Measurements from ENCODE around the gene PIP5K1C. TPM values are rescaled to one million over a fixed set of nuclear protein-coding genes. Genes with fewer than 3 reads are reported as not detected.

Gene PIP5K1C
- total RNA-seq, 2 experiments from 2014 or later: 14.6 to 15.3 TPM

GRCh38 chr19:3618144-3618810 is 82.0 kb downstream of the PIP5K1C start:
- intact Hi-C loops (cut with DNase I, micrococcal nuclease): loop anchor here (1.0 to 5.0 kb wide), 3 partner anchors 31 to 73 kb away; no protein-coding TSS in a partner anchor
- H3K27ac Mint-ChIP-seq: no peak overlapping the region
- no peaks in the 10 kb centered on the region for H3K27me3 Mint-ChIP-seq
- H3K4me3 Mint-ChIP-seq: no peak overlapping the region
- CTCF ChIA-PET: interaction anchor here (0.8 kb wide), 1 partner anchor 30 kb away, joined by 3 read pairs; no protein-coding TSS in a partner anchor
- no peaks in the 10 kb centered on the region for H3K9me3 Mint-ChIP-seq (ENCODE audit: low read depth)
- POLR2A ChIA-PET: no interaction called here
- H3K36me3 Mint-ChIP-seq (ENCODE audit: low read depth): peaks cover 10% of the 10 kb centered on the region
- H3K4me1 Mint-ChIP-seq: peaks cover 13% of the 10 kb centered on the region
- DNase-seq (peak; percentile 75), ATAC-seq (peak; percentile 62)

DNA sequence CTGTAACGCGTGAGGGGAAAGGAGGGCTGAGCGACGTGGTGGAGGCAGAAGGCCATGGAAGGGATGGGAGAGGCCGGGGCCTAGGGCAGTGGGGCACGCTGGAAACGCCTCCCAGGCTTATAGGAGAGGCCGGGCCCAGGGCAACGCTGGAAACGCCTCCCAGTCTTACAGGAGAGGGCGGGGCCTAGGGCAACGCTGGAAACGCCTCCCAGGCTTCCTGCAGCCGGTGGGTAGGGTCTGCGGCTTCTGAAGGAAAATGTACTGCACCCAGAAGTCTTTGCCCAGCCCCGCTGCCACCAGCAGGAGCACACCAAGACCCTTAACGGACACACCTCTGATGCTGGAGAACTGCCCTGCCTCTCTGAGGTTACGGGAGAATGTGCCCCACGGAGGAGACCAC is 82.8 kb downstream of the PIP5K1C start:
- Mint-ChIP-seq H3K36me3 (ENCODE audit: low read depth) (peaks cover 10% of the 10 kb centered on the region), H3K27ac (no peak overlapping the region), H3K4me1 (peaks cover 13% of the 10 kb centered on the region), H3K27me3 (no peaks in the 10 kb centered on the region), H3K9me3 (ENCODE audit: low read depth) (no peaks in the 10 kb centered on the region), H3K4me3 (no peak overlapping the region)
- peak; percentile 65 for ATAC-seq
- CTCF ChIA-PET: no interaction called here
- POLR2A ChIA-PET: interaction anchor here (0.6 kb wide), 1 partner anchor 13 kb away, joined by 3 read pairs; no protein-coding TSS in a partner anchor
- peak; percentile 50 for DNase-seq
- intact Hi-C loops (cut with DNase I, micrococcal nuclease): loop anchor here in 1 of 2 experiments (5.0 kb wide), 1 partner anchor 70 kb away; no protein-coding TSS in a partner anchor

DNA sequence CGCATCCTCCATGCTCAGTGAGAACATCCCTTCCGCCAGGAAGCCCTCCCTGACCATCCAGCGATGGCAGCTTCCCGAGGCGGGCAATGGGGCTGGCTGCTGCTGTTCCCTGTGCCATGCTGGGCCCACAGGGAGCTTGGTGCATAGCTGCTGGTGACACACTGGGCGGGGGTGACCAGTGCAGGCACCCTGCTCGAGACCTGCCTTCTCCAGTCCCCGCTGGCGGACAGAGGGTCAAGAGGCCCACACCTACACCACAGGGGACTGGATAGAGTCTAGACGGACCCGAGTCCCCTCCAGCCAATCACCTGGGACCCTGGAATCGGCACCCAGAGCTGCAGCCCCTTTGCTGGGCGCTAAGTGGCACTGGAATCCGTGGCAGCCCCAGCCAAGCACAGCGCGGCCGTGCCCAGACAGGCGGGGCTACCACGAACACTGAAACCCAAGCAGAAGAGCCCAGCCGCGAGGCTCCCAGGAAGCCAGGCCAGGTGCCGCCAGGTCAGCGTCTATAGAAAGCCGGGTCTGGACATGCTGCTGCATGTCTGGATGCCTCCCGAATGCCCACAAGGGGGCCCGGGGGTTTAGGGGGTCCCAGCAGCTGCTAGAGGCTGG is 84.6 kb downstream of the PIP5K1C start:
- ChIA-PET CTCF (interaction anchor here (1.6 kb wide), 1 partner anchor 30 kb away, joined by 4 read pairs; the partner anchor contains the start of gene GIPC3), POLR2A (no interaction called here)
- Mint-ChIP-seq H3K9me3 (ENCODE audit: low read depth) (no peaks in the 10 kb centered on the region), H3K27me3 (no peaks in the 10 kb centered on the region), H3K4me1 (peaks cover 13% of the 10 kb centered on the region), H3K36me3 (ENCODE audit: low read depth) (peaks cover 13% of the 10 kb centered on the region), H3K4me3 (no peak overlapping the region), H3K27ac (no peak overlapping the region)
- DNase-seq (no peak), ATAC-seq (no peak)
- intact Hi-C loops (cut with DNase I, micrococcal nuclease): loop anchor here in 1 of 2 experiments (5.0 kb wide), 1 partner anchor 68 kb away; no protein-coding TSS in a partner anchor

- POLR2A ChIA-PET: no interaction called here
- peaks cover 13% of the 10 kb centered on the region for H3K4me1 Mint-ChIP-seq
- DNase-seq (no peak), ATAC-seq (no peak)
- H3K4me3 Mint-ChIP-seq: no peak overlapping the region
- H3K36me3 Mint-ChIP-seq (ENCODE audit: low read depth): peaks cover 15% of the 10 kb centered on the region
- H3K27me3 Mint-ChIP-seq: no peaks in the 10 kb centered on the region
- CTCF ChIA-PET: interaction anchor here (1.6 kb wide), 1 partner anchor 30 kb away, joined by 4 read pairs; the partner anchor contains the start of gene GIPC3
- H3K9me3 Mint-ChIP-seq (ENCODE audit: low read depth): no peaks in the 10 kb centered on the region
- H3K27ac Mint-ChIP-seq: no peak overlapping the region
- intact Hi-C loops (cut with DNase I, micrococcal nuclease): loop anchor here in 1 of 2 experiments (5.0 kb wide), 1 partner anchor 68 kb away; no protein-coding TSS in a partner anchor
Measured at GRCh38 chr19:3614858-3615505, 85.3 kb downstream of the PIP5K1C start.

GRCh38 chr19:3613818-3614661 is 86.2 kb downstream of the PIP5K1C start:
- DNase-seq: no peak
- no peak overlapping the region for H3K4me3 Mint-ChIP-seq
- no peaks in the 10 kb centered on the region for H3K9me3 Mint-ChIP-seq (ENCODE audit: low read depth)
- H3K27me3 Mint-ChIP-seq: no peaks in the 10 kb centered on the region
- peaks cover 13% of the 10 kb centered on the region for H3K4me1 Mint-ChIP-seq
- CTCF ChIA-PET: no interaction called here
- ATAC-seq: no peak
- peaks cover 12% of the 10 kb centered on the region for H3K36me3 Mint-ChIP-seq (ENCODE audit: low read depth)
- POLR2A ChIA-PET: no interaction called here
- no peak overlapping the region for H3K27ac Mint-ChIP-seq
- intact Hi-C loops (cut with DNase I, micrococcal nuclease): no loop called here

GRCh38 chr19:3612901-3613741 is 87.1 kb downstream of the PIP5K1C start:
- Mint-ChIP-seq H3K36me3 (ENCODE audit: low read depth) (peaks cover 12% of the 10 kb centered on the region), H3K9me3 (ENCODE audit: low read depth) (no peaks in the 10 kb centered on the region), H3K27ac (no peak overlapping the region), H3K4me1 (peaks cover 11% of the 10 kb centered on the region), H3K27me3 (no peaks in the 10 kb centered on the region), H3K4me3 (no peak overlapping the region)
- POLR2A ChIA-PET: no interaction called here
- intact Hi-C loops (cut with DNase I, micrococcal nuclease): no loop called here
- ATAC-seq (no peak), DNase-seq (no peak)
- CTCF ChIA-PET: interaction anchor here (0.9 kb wide), 1 partner anchor 21 kb away, joined by 4 read pairs; no protein-coding TSS in a partner anchor

GRCh38 chr19:3612330-3612729 is 87.9 kb downstream of the PIP5K1C start:
- CTCF ChIA-PET: interaction anchor here (0.9 kb wide), 1 partner anchor 20 kb away, joined by 4 read pairs; no protein-coding TSS in a partner anchor
- Mint-ChIP-seq H3K27me3 (no peaks in the 10 kb centered on the region), H3K27ac (no peak overlapping the region), H3K4me3 (no peak overlapping the region), H3K4me1 (peaks cover 6% of the 10 kb centered on the region), H3K9me3 (ENCODE audit: low read depth) (no peaks in the 10 kb centered on the region), H3K36me3 (ENCODE audit: low read depth) (peaks cover 12% of the 10 kb centered on the region)
- POLR2A ChIA-PET: no interaction called here
- DNase-seq (no peak), ATAC-seq (no peak)
- intact Hi-C loops (cut with DNase I, micrococcal nuclease): no loop called here

DNA sequence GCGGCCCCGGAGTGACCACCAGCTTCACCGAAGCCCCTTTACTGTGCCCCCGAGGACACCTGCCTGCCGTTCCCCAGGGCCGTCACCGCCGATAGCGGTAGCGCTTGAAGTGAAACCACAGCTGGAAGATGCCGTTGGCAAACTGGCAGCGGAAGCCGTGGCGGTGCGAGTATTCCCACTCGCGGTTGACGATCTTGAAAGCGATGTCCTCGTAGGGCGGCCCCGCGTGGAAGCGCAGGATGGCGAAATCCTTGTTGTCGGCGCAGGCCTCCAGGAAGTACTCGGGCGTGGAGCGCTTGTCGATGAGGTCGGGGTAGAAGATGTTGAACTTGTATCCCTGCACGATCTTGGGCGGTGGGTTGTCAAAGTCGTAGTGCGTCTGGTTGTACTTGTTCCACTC is 88.4 kb downstream of the PIP5K1C start:
- intact Hi-C loops (cut with DNase I, micrococcal nuclease): no loop called here
- DNase-seq (no peak), ATAC-seq (no peak)
- Mint-ChIP-seq H3K27ac (no peak overlapping the region), H3K9me3 (ENCODE audit: low read depth) (no peaks in the 10 kb centered on the region), H3K4me1 (peaks cover 2% of the 10 kb centered on the region), H3K4me3 (no peak overlapping the region), H3K36me3 (ENCODE audit: low read depth) (peaks cover 8% of the 10 kb centered on the region), H3K27me3 (peaks cover 2% of the 10 kb centered on the region)
- POLR2A ChIA-PET: no interaction called here
- CTCF ChIA-PET: no interaction called here

DNA sequence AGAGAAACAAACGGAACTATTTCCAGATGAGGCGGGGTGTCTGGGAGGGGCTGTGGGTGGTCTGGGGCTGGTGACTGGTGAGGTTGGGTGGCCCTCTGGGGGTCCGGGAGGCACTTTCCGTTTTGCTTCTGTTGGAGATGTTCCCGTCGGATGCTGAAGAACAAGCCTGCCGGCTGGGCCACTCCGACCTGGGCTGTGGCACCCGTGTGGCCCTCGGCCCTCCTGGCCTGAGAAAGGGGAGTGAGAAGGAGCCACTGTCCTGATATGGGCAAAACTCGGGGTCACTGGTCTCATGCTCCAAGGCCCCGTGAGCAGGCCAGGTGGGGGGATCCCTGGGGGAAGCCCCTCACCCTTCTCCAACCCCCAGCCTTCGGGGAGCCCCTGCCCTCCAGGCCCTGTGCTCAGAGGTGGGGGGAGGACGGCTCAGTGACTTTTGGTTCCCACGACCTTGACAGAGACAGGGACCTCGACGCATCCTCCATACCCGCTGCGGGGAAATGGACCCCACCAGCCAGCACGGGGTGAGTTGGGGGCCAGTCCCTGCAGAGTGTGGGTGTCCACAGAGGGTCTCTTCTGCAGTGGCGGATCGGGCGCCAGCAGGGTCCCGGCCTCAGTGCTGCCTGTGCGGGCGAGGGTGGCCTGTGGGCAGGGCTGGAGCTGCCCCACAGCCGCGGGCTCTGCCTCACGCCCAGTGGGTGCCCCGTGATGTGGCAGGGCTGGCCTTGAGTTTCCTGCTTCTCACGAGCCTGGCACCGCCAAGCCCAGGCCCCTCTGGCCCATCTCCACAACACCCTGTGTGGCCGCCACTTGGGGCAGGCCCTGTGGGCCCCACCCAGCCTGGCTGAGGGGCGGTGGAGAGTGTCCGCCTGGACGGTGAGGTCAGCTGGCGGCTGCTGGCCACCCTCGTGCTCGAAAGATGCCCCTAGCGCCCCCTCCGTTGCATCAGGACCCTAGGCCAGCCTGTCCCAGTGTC is 89.2 kb downstream of the PIP5K1C start:
- DNase-seq (no peak), ATAC-seq (no peak)
- Mint-ChIP-seq H3K4me3 (no peak overlapping the region), H3K4me1 (peaks cover 2% of the 10 kb centered on the region), H3K27ac (no peak overlapping the region), H3K9me3 (ENCODE audit: low read depth) (no peaks in the 10 kb centered on the region), H3K27me3 (peaks cover 2% of the 10 kb centered on the region), H3K36me3 (ENCODE audit: low read depth) (peaks cover 8% of the 10 kb centered on the region)
- intact Hi-C loops (cut with DNase I, micrococcal nuclease): no loop called here
- ChIA-PET CTCF (no interaction called here), POLR2A (no interaction called here)
